T-helper 2 cell (primary cell): ENCODE data around the gene LRMDA.

ENCODE experiments used
- DNase-seq, 5 experiments: peaks; one replicate each; pipeline versions ENCODE4 v3.0.0 to v3.0.0-alpha.2; 2012 to 2022

The LRMDA gene

DNA sequence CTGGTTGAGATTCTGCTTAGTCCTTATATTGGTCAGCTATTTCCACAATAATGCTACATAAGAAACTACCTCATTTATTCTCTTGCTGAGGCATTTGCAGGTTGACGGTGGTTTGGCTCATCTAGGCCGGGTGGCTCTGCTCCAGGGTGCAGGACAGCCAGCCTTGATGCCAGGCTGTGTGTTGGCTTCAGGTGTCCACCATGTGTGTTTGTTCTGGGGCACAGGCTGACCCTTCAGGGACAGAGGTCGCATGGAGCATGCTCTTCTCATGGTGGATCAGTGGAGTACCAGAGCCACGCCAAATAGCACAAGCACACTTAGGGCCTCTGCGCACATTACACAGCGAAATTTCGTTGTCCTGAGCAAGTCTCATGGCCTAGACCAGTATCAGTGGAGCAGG lies 249.9 kb downstream of the LRMDA start:
- no peak for DNase-seq

- DNase-seq = no peak
Observed at GRCh38 chr10:75682649-75683557, 251.5 kb downstream of the LRMDA start.

DNA sequence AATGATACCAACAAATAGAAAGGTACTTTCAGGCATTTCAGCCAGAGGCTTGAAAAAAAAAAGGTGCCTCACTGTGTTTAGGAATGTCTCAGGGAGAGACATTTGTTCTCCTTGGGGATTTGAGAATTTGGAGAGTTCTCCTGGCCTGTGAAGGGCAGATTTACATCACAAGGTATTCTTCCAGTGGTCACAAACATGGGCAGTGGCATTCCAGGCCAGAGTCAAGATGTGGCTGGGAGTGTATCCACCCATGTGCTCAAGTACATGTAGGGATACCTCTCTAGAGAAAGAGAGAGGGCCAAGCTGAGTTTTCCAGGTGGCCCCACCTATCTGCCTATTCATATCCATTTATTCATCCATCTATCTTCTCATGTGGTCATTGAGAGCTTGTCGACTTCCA lies 253.8 kb downstream of the LRMDA start:
- DNase-seq = no peak

DNA sequence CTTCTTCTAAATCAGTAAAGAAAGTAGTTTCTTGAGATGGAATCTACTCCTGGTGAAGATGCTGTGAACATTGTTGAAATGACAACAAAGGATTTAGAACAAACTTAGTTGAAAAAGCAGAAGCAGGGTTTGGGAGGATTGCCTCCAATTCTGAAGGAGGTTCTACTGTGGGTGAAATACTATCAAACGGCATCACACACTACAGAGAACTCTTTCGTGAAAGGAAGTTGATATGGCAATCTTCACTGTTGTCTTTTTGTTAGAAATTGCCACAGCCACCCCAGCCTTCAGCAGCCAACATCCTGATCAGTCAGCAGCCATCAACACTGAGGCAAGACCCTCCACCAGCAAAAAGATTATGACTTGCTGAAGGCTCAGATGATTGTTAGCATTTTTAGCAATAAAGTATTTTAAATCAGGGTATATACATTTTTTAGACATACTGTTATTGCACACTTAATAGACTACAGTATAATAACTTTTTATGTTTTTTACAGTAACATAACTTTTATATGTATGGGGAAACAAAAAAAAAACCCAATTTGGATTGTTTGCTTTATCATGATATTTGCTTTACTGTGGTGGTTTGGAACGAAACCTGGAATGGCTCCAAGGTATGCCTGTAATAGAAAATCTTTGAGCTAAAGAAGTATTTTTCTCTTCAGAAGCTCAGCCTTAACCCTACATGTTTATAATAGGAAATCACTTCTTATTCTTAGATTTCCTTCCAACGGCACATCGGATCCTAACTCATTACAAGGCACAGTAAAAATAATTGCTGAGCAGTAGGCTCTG lies 257.3 kb downstream of the LRMDA start:
- no peak for DNase-seq

DNA sequence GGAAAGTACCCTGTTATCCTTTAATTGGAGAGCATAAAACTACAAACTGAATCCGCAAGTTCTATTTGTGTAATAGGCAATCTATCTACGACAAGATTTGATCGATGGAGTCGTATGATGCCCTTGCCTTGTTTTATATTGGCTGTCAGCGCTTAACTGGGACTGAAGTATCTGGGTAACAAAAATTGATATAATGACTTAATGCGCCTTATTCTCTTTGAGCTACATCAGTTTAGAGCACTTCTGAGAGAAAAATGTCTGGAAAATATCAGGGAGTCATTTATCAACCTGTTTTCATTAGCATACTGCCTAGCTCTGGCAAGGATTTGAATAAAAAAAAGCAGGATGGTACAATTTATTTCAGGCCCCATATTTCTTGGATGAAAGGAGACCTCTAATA lies 262.1 kb downstream of the LRMDA start:
- DNase-seq = no peak

- no peak for DNase-seq
Observed at GRCh38 chr10:75694269-75694668, 262.8 kb downstream of the LRMDA start.

- no peak for DNase-seq
Observed at GRCh38 chr10:75694790-75695189, 263.4 kb downstream of the LRMDA start.

GRCh38 chr10:75695994-75696393 lies 264.6 kb downstream of the LRMDA start:
- no peak for DNase-seq

- no peak for DNase-seq
Observed at GRCh38 chr10:75696536-75696935, 265.1 kb downstream of the LRMDA start.

GRCh38 chr10:75703191-75703854 lies 271.9 kb downstream of the LRMDA start:
- DNase-seq = no peak

- no peak for DNase-seq
Observed at GRCh38 chr10:75705426-75705825, 274.0 kb downstream of the LRMDA start.

DNA sequence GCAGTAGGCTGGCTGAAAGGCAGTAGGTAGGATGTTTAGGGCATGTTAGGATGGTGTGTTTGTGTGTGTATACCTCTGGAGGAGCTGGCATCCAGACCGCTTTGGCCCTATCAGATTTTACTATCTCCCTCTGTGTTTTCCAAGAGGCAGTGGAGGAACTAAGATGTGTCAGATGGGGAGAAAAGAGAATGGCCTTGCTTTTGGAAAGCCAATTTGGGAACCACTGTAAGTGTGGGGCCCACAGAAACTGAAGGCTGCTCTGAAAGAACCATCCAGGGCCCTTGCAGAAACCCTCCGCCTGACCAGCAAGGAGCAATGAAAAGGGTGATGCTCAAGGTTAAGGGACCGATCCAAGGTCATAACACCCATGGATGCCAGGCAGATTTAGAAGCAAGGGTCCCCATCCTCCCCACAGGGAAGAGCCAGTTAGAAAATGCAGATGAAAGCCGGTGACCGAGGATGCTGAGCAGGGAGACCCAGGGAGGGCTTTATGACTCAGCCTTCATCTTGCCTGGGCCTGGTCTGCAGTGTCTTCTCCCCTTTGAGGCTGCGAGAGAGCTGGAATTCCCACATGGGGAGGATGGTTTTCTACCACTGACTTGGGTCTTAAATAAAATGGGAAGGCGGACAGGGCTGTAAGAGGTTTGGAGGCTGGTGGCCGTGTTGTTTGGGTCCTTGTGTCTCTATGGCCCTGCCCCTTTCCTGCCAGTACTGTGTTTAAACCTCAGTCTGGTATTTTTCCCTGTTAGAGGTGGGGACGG lies 275.8 kb downstream of the LRMDA start:
- no peak for DNase-seq

DNA sequence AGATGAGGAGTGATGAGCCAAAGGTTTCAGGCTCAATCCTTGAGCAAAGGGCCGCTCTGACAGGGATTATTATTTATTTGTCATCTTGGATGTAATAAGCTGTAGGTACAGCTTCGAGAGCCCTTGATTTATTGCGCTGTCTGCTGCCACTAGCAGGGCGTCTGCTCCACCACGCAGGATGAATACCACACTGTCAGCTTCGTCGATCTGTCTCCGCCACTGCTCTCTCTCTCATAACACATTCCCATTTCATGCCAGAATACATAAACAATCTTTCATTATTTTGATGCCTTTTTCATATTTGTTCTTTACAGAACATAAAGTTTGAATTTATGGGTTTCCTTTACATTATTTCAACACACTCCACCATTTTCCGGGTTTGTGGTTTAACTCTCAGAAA lies 276.6 kb downstream of the LRMDA start:
- no peak for DNase-seq

DNA sequence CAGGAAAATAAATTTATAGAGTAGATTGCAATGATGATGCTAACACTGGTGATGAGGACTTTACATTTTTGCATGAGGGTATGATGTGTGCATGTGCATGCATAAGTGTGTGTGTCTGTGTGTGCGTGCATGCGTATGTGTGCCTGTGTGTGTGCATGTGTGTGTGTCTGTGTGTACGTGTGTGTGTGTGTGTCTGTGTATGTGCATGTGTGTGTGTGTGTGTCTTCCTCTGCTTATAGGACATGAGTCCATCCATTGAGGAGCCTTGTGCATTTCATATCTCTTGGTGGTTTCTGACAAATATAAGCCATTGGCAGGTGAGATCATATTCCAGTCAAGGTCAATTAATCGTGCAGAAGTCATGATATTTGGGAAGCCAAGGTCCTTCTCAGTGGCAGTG lies 277.8 kb downstream of the LRMDA start:
- no peak for DNase-seq

DNA sequence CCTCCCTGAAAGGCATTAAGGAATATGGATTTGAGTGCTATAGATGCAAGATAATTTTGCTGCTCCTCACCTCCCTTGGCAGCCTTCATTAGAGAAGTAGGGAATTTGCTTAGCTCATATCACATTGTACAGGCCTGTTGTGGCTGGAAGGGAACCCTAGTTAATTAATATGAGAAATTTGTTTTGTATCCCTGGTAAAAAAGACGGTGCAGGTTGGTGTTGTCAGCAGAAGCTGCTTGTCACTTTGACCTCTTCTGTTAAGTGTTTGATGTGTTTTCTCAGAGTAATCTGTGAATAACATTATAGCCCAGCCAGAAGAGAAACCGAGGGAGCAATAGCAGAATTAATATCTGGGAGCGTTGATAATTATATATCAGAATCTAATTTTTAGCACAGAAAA lies 278.4 kb downstream of the LRMDA start:
- no peak for DNase-seq

DNA sequence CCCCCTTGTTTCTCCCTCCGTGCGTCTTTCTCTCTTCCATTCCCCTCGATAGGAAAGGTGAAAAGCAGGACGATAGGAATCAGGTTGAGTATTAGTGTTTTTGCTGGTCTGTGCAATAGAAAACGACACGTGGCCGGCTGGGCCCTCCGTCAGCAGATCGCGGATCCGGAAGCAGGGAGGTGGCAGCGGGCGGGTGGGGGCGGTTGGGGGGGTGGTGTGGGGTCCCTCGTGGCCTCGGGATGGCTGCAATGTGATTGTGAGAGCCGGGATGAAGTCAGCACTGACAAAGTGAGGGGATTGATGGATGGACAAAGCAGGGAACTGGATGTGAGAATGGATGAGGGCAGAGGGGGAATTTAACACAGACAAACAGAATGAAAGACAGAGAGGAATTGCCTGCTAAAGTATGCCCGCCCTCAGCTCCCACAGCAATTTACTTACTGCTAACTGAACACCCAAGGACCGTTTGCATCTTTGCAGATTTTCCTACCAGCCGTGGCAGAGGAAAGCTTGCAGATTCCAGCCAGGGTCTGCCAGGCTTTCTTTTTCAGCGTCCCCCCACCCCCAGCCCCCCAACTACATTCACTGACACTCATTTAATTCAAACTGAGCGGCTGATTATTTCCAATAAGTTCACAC lies 280.9 kb downstream of the LRMDA start:
- DNase-seq = no peak

GRCh38 chr10:75716506-75716905 lies 285.1 kb downstream of the LRMDA start:
- no peak for DNase-seq

DNA sequence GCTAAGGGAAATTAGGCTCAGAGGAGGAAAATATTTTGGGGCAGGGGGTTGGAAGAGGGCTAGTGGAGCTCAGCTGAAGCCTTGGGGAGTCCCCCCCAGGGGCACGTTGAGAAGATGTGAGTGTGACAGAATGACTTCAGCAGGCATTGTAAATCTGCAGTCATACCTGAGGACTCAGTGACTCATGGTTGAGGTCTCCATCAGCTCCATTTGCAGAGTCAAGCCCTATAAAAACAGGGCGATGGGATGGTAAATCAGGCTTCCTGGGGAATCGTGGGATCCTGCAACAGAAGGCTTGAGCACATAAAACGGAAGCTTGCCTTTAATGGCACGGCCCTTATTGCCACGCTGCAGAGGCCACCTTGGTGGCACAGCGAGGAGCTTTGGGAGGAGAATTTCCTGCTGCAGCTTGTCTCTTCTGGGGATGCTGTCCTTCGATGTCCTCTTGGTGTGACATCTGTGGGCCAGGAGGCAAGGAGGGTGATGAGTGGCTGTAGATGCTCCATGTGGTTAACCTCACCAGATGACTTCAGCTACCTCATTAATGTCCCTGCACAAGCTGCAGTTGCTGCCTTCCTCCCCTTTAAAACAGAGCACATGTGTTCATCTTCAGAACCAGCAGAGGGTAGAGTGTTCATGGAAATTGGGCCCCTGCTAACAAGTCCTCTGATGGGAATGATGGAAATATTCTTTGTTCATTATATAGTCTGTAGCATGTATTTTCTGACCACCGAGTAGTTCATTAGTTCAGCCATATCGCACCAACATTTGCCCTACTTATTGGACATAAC lies 285.9 kb downstream of the LRMDA start:
- no peak for DNase-seq

GRCh38 chr10:75718991-75719390 lies 287.6 kb downstream of the LRMDA start:
- no peak for DNase-seq

DNA sequence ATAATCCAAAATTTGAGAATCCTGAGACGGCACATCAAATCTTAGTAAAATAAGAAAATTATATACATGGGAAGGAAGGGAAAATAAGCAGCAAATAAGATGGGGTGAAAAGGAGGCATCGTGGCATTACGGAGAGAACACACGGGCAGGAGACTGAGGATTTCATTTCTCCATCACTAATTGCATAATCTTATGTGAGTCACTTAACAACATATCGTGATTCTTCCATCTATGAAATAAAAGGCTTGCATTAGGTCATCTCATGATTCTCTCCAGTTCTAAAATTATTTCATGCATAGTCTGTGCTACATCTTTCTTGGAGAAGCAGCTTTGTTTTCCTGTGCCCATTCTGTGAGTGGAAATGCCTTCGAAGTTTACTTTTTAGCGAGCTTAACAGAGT lies 288.7 kb downstream of the LRMDA start:
- no peak for DNase-seq

DNA sequence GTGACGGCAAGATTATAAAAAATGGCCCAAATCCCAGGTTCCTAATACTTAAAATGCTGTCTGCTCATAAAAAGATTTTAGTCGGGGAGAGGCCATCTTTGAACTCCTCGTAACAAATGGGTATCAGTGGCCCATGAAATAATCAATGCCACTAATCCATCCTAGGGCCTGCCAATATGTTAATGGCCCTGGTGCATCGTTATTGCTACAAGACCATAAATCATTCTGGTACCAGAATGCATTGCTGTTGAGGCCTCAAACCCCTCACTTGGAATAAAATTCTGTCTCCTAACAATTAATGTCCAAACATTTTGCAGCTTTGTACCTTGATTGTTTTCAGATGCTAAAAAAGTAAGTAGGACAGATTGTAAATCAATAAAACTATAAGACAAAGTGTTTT lies 290.6 kb downstream of the LRMDA start:
- DNase-seq = no peak
